ENCODE data around the gene ITPKA.

The ITPKA gene

GRCh38 chr15:41490355-41490754 is 3.3 kb upstream of the ITPKA start:
- no peak for DNase-seq (ENCODE audit: low read depth)

GRCh38 chr15:41491889-41492288 is 1.8 kb upstream of the ITPKA start:
- DNase-seq (ENCODE audit: low read depth) = no peak

GRCh38 chr15:41492597-41493204 is 973 bp upstream of the ITPKA start:
- DNase-seq (ENCODE audit: low read depth) = no peak

DNA sequence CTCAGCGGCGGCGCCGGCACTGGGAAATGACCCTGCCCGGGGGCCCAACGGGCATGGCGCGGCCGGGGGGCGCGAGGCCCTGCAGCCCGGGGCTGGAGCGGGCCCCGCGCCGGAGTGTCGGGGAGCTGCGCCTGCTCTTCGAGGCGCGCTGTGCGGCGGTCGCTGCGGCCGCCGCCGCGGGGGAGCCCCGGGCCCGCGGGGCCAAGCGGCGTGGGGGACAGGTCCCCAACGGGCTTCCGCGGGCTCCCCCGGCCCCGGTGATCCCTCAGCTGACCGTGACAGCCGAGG is 172 bp downstream of the ITPKA start:
- no peak for DNase-seq (ENCODE audit: low read depth)

DNA sequence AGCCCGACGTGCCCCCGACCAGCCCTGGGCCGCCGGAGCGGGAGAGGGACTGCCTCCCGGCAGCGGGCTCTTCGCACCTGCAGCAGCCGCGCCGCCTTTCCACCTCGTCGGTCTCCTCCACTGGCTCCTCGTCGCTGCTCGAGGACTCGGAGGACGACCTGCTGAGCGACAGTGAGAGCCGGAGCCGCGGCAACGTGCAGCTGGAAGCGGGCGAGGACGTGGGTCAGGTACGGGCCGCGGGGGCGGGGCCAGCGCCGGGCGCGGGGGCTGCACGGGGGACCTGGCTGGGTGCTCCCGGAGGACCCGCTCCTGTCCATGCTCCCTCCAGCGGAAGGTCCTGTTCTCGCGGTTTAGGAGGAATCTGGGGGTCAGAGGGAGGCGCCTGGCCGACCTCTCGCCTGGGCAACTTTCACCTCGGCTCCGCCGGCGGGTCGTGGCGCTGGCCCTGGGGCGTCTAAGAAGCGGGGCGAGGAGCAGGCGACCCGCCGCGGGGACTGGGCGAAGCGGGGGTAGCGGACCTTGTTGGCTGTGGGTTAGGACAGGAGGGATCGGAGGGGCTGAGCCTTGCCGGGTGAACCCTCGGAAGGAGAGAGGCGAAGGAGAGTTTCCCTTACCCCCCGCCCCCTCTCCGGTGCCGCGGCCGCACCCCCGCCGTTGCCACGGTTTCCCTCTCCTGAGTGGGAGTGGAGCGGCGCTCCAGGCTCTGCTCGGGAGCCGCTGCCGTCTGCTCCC is 682 bp downstream of the ITPKA start:
- no peak for DNase-seq (ENCODE audit: low read depth)

DNA sequence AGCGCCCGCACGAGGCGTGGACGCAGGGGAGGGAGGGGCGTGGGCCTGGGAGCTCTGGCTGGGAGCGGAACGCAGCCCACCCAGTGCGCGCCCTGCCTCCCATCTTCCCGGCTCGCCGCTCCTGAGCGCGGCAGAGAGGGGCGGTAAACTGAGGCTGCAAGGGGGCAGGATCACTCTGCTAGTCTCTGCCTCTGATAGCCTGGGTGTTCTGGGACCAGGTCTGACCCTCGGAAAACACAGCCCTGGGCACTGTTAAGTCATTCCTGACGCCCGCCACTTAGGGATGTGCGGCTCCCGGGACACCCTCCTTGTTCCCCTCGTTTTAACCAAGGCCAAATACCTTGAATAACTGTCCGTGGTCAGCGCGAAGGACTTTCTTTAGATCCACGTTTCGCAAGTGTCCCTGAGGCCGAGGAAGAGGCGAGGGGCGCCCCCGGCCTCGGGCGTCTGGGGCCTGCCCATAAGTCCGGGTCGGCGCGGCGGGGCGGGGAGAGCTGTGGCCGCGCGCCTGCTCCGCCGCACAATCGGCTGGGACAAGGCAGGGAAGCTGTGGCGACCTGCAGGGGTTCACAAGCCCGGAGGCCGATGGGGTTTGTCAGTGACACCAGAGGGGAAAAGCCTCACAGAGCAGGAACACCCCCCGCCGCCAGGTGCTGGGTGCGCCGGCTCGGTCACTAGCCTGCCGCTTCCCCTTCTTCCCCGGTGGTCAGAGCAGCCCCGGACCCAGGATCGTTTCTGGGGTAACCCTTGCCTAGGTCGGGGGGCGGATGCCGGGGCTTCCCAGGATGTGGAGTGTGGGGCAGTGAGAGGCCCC is 1.5 kb downstream of the ITPKA start:
- no peak for DNase-seq (ENCODE audit: low read depth)

DNA sequence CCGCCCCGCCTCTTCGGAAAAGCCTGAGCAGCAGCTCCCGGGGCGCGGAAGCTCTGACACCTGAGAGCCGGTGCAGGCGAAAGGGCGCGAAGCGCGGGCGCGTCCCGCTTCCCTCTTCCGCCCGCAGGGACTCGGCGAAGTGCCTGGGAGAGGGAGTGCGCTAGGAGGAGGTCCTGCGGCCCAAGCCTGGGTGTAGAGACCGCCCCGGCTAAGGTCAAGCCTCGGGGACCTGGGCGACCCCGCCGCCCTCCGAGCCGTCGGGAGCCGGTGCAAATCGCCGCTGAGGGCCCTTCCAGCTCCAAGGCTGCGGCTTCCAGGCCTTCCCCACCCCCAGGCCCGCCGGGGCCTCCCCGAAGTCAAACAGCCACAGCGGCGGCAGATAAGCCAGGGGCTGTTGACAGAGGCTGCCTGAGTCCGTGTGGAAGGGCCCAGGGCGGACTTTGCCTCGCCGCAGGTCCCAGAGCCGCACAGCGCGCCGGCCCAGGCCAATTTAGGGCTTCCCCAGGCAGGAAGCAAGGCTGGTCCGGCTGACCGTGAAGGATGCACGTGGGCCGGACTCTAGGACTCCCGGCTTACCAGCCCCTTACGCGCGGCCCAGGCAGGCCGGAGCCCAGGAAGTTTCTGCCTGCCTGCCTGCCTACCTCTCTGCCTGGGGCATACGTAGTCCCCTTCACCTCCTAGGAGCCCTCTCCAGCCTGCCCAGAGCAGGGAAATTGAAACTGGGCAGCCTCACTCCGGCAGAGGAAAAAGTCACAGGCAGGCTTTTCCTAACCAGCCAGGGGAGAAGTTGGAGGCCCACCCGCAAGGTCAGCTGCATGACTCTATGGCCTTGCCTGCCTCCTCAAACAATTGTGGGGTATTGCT is 2.3 kb downstream of the ITPKA start:
- DNase-seq (ENCODE audit: low read depth) = no peak

- no peak for DNase-seq (ENCODE audit: low read depth)
Measured at GRCh38 chr15:41498657-41499056, 5.0 kb downstream of the ITPKA start.

- DNase-seq (ENCODE audit: low read depth) = no peak
Measured at GRCh38 chr15:41499109-41499851, 5.6 kb downstream of the ITPKA start.

- DNase-seq (ENCODE audit: low read depth) = no peak
Measured at GRCh38 chr15:41501191-41501917, 7.7 kb downstream of the ITPKA start.

DNA sequence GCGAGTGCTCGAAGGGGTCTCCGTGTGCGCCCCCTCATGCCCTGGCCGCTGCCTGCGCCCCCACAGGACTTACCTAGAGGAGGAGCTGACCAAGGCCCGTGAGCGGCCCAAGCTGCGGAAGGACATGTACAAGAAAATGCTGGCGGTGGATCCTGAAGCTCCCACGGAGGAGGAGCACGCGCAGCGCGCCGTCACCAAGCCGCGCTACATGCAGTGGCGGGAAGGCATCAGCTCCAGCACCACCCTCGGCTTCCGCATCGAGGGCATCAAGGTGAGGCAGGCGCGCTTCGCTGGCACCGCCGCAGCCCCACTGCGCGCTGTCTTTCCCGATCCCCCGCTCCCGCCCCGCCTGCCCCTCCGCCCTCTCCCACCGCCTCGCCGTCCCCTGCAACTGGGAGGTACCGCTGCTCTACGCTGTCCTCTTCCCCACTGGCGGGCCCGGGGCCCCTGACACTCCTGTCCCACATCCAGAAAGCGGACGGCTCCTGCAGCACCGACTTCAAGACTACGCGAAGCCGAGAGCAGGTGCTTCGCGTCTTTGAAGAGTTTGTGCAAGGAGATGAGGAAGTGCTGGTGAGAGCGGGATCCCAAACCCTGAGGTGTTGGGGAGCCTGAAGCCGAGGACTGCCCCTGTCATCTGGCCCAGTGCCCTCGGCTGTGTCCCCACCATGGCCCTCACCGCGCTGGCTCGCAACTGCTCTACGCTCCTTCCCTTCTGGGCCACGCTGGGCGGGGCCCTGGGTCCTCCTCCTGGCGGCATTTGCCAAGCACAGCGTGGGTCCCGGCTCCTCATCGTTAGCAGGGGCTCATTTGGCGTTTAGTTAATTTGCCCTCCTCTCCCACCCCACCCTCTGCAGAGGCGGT is 8.5 kb downstream of the ITPKA start:
- no peak for DNase-seq (ENCODE audit: low read depth)

GRCh38 chr15:41502795-41503668 is 9.4 kb downstream of the ITPKA start:
- no peak for DNase-seq (ENCODE audit: low read depth)

GRCh38 chr15:41503669-41504010 is 10.0 kb downstream of the ITPKA start:
- DNase-seq (ENCODE audit: low read depth) = no peak

- DNase-seq (ENCODE audit: low read depth) = no peak
Measured at GRCh38 chr15:41504751-41505492, 11.2 kb downstream of the ITPKA start.

DNA sequence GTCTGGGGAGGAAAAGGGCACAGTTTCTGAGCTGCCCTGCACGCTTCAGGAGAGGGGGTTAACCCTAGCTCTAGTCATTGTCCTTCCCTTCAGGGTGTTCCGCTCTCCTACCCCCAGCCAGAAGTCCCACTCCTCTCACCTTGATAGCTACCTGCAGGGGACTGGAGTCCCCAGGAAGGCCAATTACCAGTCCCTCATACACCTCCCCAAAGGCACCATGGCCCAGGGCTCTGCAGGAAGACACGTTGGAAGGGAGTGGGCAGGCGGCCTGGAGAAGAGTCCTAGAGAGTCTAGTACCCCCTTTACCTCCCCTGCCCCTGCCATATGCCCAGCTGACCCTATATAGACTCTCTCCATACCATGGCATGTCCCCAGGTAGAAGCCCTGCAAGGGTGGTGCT is 12.1 kb downstream of the ITPKA start:
- DNase-seq (ENCODE audit: low read depth) = no peak

- no peak for DNase-seq (ENCODE audit: low read depth)
Measured at GRCh38 chr15:41506796-41507341, 13.2 kb downstream of the ITPKA start.

- DNase-seq (ENCODE audit: low read depth) = no peak
Measured at GRCh38 chr15:41507820-41508290, 14.2 kb downstream of the ITPKA start.

- no peak for DNase-seq (ENCODE audit: low read depth)
Measured at GRCh38 chr15:41510728-41511127, 17.1 kb downstream of the ITPKA start.
